CD4-positive, alpha-beta T cell (primary cell): ENCODE measurements around the gene ALDH3A2. TPM values are rescaled to one million over a fixed set of nuclear protein-coding genes. Genes with fewer than 3 reads are reported as not detected.
A peak's percentile ranks its signal among the peaks of the same experiment; 100 is the strongest.

ENCODE experiments used
- ATAC-seq: fragments of 200-7000 bp; cut with Tn5 transposase; one replicate; pipeline ENCODE4 v1.10.0; 2022; ENCODE audit warnings: mild to moderate bottlenecking; ENCODE audit not compliant: poor library complexity
- CTCF ChIA-PET: fragments of 350-600 bp; sonication (Branson Sonifier 250); formaldehyde crosslinking; loops from one replicate; lab custom pipeline; 2021; ENCODE audit warnings: antibody characterized with exemption, inconsistent platforms; lab: Charles Lee
- POLR2A ChIA-PET: fragments of 350-600 bp; sonication (Branson Sonifier 250); formaldehyde crosslinking; loops from one replicate; lab custom pipeline; 2021; ENCODE audit warnings: antibody characterized with exemption, inconsistent platforms; lab: Charles Lee
- DNase-seq, 14 experiments: peaks; one replicate each; pipeline ENCODE4 v3.0.0-alpha.2; 2013 to 2020; ENCODE audit warnings: mixed read lengths in 2 of 14
- H3K27ac ChIP-seq, 2 donors: one replicate each; pipeline versions ENCODE4 v1.5.1 to v1.7.0; 2013; ENCODE audit warnings: low read length in 2 of 2, low read depth in 1 of 2, mild to moderate bottlenecking in 1 of 2
- H3K27me3 ChIP-seq, 2 experiments: 1 replicate in 1 of 2; 2 replicates in 1 of 2; pipeline versions ENCODE4 v1.6.1 to v1.7.0; 2013; ENCODE audit warnings: low read length in 2 of 2, control low read depth in 1 of 2, mild to moderate bottlenecking in 1 of 2, moderate library complexity in 1 of 2; ENCODE audit not compliant: insufficient read depth in 2 of 2, control insufficient read depth in 1 of 2
- H3K36me3 ChIP-seq: one replicate; pipeline ENCODE4 v1.6.1; 2013; ENCODE audit warnings: low read length, control low read depth; ENCODE audit not compliant: insufficient read depth
- H3K4me1 ChIP-seq: one replicate; pipeline ENCODE4 v1.6.1; 2013; ENCODE audit warnings: low read length, control low read depth; ENCODE audit not compliant: insufficient read depth
- H3K4me3 ChIP-seq: one replicate; pipeline ENCODE4 v1.5.1; 2013; ENCODE audit warnings: mild to moderate bottlenecking, low read length, moderate library complexity
- H3K9me3 ChIP-seq, 2 experiments: 1 replicate in 1 of 2; 2 replicates in 1 of 2; pipeline versions ENCODE4 v1.6.1 to v1.7.0; 2013; ENCODE audit warnings: low read length in 2 of 2, mild to moderate bottlenecking in 2 of 2, control low read depth in 1 of 2, moderate library complexity in 1 of 2; ENCODE audit not compliant: control insufficient read depth in 1 of 2, insufficient read depth in 1 of 2
- H3K27ac Mint-ChIP-seq: one replicate; pipeline ENCODE4 v1.8.0; 2020; ENCODE audit warnings: mixed read lengths
- H3K27me3 Mint-ChIP-seq: one replicate; pipeline ENCODE4 v1.8.0; 2021; ENCODE audit warnings: mixed read lengths
- H3K36me3 Mint-ChIP-seq: one replicate; pipeline ENCODE4 v1.8.0; 2021; ENCODE audit warnings: low read depth, mixed read lengths
- H3K4me1 Mint-ChIP-seq: one replicate; pipeline ENCODE4 v1.8.0; 2021; ENCODE audit warnings: low read depth, mixed read lengths
- H3K4me3 Mint-ChIP-seq: one replicate; pipeline ENCODE4 v1.8.0; 2020; ENCODE audit warnings: mild to moderate bottlenecking, mixed read lengths
- H3K9me3 Mint-ChIP-seq: one replicate; pipeline ENCODE4 v1.8.0; 2020; ENCODE audit warnings: mixed read lengths
- intact Hi-C, 2 experiments: fragments of 100-400 bp; cut with DNase I in 1 of 2; cut with micrococcal nuclease in 1 of 2; formaldehyde crosslinking; loops; one replicate each; pipeline versions ENCODE4 v1.15.1 to v1.9.0; 2023 to 2025; cut with DNase I, micrococcal nuclease
- total RNA-seq, 174 experiments: library from RNA in 2 of 174; stranded (reverse) in 2 of 174; gene quantifications; one replicate each; pipeline ENCODE4 v1.2.3 and lab custom pipeline; 2021 to 2026
- TF ChIP-seq, protein P1 (sequence below): fragments of 200-600 bp; IDR thresholded peaks from one replicate; pipeline ENCODE4 v1.8.0; 2022; ENCODE audit warnings: antibody characterized with exemption, mild to moderate bottlenecking

Gene ALDH3A2
- total RNA-seq, 2 experiments from 2014 or later, result 20.0 to 20.9 TPM

DNA sequence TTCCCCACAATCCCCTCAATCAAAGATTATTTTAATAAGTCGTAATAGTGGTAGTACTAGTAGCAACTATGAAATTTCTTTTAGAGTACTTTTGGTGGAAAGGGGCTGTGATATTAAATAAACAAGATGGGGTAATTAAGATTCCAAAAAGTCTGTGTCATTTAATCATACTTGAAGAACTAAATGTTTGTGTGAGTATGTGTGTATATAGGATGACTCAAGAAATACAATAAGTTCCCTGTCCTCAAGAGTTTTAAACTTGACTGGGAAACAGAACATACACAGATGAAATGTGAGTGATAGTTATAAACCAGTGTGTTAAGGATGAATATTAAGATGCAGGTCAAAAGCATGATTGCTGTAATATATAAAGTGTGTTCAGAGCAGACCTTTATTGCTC, 2.3 kb downstream of the ALDH3A2 start:
- Histone ChIP-seq H3K4me3 (no peak overlapping the region), H3K27ac (no peak overlapping the region), H3K9me3 (no peaks in the 10 kb centered on the region), H3K27me3 (no peaks in the 10 kb centered on the region), H3K4me1 (peaks cover 23% of the 10 kb centered on the region), H3K36me3 (peaks cover 15% of the 10 kb centered on the region)
- intact Hi-C loops, result loop anchor here in 1 of 2 experiments (5.0 kb wide), 1 partner anchor 96 kb away; the partner anchor contains the start of gene ALDH3A1
- Mint-ChIP-seq H3K27ac (no peak overlapping the region), H3K4me1 (peaks cover 42% of the 10 kb centered on the region), H3K9me3 (no peaks in the 10 kb centered on the region), H3K27me3 (no peaks in the 10 kb centered on the region), H3K4me3 (peak overlapping the region; percentile 71), H3K36me3 (peaks cover 37% of the 10 kb centered on the region)
- ChIA-PET POLR2A (interaction anchor here (0.7 kb wide), 1 partner anchor 54 kb away, joined by 4 read pairs; no protein-coding TSS in a partner anchor), CTCF (no interaction called here)
- DNase-seq, result no peak
- ATAC-seq, result no peak
- TF ChIP-seq, protein P1, sequence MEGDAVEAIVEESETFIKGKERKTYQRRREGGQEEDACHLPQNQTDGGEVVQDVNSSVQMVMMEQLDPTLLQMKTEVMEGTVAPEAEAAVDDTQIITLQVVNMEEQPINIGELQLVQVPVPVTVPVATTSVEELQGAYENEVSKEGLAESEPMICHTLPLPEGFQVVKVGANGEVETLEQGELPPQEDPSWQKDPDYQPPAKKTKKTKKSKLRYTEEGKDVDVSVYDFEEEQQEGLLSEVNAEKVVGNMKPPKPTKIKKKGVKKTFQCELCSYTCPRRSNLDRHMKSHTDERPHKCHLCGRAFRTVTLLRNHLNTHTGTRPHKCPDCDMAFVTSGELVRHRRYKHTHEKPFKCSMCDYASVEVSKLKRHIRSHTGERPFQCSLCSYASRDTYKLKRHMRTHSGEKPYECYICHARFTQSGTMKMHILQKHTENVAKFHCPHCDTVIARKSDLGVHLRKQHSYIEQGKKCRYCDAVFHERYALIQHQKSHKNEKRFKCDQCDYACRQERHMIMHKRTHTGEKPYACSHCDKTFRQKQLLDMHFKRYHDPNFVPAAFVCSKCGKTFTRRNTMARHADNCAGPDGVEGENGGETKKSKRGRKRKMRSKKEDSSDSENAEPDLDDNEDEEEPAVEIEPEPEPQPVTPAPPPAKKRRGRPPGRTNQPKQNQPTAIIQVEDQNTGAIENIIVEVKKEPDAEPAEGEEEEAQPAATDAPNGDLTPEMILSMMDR, result no peak

DNA sequence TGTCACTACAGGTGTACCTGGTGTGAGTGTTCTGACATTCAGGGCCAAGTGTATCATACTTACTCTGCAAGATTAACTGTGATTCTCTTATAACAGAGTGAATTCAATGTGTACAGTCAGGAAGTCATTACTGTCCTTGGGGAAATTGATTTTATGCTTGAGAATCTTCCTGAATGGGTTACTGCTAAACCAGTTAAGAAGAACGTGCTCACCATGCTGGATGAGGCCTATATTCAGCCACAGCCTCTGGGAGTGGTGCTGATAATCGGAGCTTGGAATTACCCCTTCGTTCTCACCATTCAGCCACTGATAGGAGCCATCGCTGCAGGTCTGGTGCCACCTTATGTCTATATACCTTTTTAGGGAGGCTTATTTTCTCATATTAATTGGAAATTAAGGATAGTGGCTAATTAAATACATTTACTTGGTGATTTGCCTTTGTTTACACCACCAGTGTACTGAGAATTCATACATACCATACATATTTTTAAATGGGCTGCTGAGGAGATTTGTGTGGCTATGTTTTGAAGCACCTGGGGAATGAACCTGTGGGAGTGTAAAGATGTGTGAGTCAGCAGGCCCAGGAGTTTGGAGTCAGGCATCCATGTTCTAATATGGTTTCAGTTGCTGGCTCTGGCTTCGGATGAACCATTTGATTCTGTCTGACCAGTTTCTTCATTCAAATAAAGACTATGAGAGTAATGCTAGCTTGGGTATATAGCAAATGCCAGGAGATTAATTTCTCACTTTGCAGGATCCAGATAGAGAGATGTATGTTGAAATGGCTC, 3.1 kb downstream of the ALDH3A2 start:
- Mint-ChIP-seq H3K4me1 (peaks cover 42% of the 10 kb centered on the region), H3K4me3 (peak overlapping the region; percentile 30), H3K27me3 (no peaks in the 10 kb centered on the region), H3K9me3 (no peaks in the 10 kb centered on the region), H3K27ac (no peak overlapping the region), H3K36me3 (peaks cover 45% of the 10 kb centered on the region)
- DNase-seq (no peak), ATAC-seq (no peak)
- POLR2A ChIA-PET, result no interaction called here
- Histone ChIP-seq H3K27ac (no peak overlapping the region), H3K9me3 (no peaks in the 10 kb centered on the region), H3K4me1 (peaks cover 23% of the 10 kb centered on the region), H3K27me3 (no peaks in the 10 kb centered on the region), H3K36me3 (peaks cover 22% of the 10 kb centered on the region), H3K4me3 (no peak overlapping the region)
- intact Hi-C loops, result loop anchor here in 1 of 2 experiments (5.0 kb wide), 1 partner anchor 96 kb away; the partner anchor contains the start of gene ALDH3A1
- CTCF ChIA-PET, result no interaction called here
- TF ChIP-seq, protein P1, result no peak

DNA sequence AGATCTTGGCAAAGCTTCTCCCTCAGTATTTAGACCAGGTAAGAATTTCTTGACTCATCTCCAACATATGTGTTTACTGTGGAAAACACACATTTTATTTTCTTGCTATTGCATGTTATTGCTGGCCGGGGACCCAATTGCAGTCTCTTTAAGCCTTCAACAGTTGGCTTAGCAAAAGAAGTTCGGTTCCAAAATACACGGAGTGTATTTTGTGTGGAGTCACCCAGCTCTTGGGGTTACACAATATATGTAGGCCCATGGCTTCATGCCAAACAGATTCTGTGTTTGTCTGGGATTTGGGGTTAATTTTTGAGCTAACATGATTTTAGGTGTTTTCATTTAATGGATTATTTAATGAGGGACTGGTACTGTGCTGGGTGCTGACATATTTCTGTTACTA, 4.0 kb downstream of the ALDH3A2 start:
- ChIA-PET CTCF (no interaction called here), POLR2A (interaction anchor here (0.7 kb wide), 1 partner anchor 1680 kb away, joined by 3 read pairs; the partner anchor contains the start of gene TOM1L2)
- TF ChIP-seq, protein P1, result no peak
- no peaks in the 10 kb centered on the region for H3K27me3 ChIP-seq
- Mint-ChIP-seq H3K36me3 (peaks cover 53% of the 10 kb centered on the region), H3K4me1 (peaks cover 35% of the 10 kb centered on the region), H3K4me3 (no peak overlapping the region), H3K9me3 (no peaks in the 10 kb centered on the region), H3K27me3 (no peaks in the 10 kb centered on the region), H3K27ac (no peak overlapping the region)
- no peak overlapping the region for H3K27ac ChIP-seq
- no peaks in the 10 kb centered on the region for H3K9me3 ChIP-seq
- peaks cover 19% of the 10 kb centered on the region for H3K4me1 ChIP-seq
- DNase-seq, result no peak
- intact Hi-C loops, result loop anchor here in 1 of 2 experiments (5.0 kb wide), 1 partner anchor 95 kb away; the partner anchor contains the start of gene ALDH3A1
- no peak for ATAC-seq
- no peak overlapping the region for H3K4me3 ChIP-seq
- H3K36me3 ChIP-seq, result peaks cover 27% of the 10 kb centered on the region
